ENCODE data around the gene PTPA.

Gene PTPA

DNA sequence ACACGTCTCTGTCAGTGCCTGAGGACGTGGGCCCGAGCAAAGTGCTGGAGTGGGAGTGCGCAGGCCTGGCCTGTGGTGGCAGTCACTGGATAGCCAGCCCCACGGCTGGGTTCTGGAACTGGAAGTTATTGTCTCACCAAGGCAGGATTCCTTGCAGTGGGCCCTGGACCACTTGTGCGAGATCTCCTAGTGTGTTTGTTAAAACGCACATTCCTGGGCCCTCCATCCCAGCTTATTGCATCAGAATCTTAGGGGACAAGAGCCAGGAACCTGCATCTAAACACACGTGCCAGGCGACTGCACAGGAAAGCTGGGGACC is 26.9 kb downstream of the PTPA start (continued):
- TF ChIP-seq, protein P1, sequence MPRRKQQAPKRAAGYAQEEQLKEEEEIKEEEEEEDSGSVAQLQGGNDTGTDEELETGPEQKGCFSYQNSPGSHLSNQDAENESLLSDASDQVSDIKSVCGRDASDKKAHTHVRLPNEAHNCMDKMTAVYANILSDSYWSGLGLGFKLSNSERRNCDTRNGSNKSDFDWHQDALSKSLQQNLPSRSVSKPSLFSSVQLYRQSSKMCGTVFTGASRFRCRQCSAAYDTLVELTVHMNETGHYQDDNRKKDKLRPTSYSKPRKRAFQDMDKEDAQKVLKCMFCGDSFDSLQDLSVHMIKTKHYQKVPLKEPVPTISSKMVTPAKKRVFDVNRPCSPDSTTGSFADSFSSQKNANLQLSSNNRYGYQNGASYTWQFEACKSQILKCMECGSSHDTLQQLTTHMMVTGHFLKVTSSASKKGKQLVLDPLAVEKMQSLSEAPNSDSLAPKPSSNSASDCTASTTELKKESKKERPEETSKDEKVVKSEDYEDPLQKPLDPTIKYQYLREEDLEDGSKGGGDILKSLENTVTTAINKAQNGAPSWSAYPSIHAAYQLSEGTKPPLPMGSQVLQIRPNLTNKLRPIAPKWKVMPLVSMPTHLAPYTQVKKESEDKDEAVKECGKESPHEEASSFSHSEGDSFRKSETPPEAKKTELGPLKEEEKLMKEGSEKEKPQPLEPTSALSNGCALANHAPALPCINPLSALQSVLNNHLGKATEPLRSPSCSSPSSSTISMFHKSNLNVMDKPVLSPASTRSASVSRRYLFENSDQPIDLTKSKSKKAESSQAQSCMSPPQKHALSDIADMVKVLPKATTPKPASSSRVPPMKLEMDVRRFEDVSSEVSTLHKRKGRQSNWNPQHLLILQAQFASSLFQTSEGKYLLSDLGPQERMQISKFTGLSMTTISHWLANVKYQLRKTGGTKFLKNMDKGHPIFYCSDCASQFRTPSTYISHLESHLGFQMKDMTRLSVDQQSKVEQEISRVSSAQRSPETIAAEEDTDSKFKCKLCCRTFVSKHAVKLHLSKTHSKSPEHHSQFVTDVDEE (CRISPR knock-in tag; IDR thresholded peaks at IDR 0.05): no peak
- no peak for TF ChIP-seq ESRRG (CRISPR knock-in tag; IDR thresholded peaks at IDR 0.05)
- no peak for TF ChIP-seq ZFP3 (CRISPR knock-in tag; IDR thresholded peaks at IDR 0.05)
- no peak for TF ChIP-seq BACH2 (CRISPR knock-in tag; IDR thresholded peaks at IDR 0.05; ENCODE audit: borderline replicate concordance)
- no peak for TF ChIP-seq ZNF70 (CRISPR knock-in tag; IDR thresholded peaks at IDR 0.05)
- TF ChIP-seq GLIS3 (CRISPR knock-in tag; IDR thresholded peaks at IDR 0.05): no peak
- TF ChIP-seq PPARA (CRISPR knock-in tag; IDR thresholded peaks at IDR 0.05; ENCODE audit: borderline replicate concordance): no peak
- TF ChIP-seq ARNTL (CRISPR knock-in tag; IDR thresholded peaks at IDR 0.05; ENCODE audit: borderline replicate concordance, low read depth): no peak
- TF ChIP-seq ZNF565 (CRISPR knock-in tag; conservative IDR thresholded peaks at IDR 0.05; ENCODE audit: low read depth): no peak

DNA sequence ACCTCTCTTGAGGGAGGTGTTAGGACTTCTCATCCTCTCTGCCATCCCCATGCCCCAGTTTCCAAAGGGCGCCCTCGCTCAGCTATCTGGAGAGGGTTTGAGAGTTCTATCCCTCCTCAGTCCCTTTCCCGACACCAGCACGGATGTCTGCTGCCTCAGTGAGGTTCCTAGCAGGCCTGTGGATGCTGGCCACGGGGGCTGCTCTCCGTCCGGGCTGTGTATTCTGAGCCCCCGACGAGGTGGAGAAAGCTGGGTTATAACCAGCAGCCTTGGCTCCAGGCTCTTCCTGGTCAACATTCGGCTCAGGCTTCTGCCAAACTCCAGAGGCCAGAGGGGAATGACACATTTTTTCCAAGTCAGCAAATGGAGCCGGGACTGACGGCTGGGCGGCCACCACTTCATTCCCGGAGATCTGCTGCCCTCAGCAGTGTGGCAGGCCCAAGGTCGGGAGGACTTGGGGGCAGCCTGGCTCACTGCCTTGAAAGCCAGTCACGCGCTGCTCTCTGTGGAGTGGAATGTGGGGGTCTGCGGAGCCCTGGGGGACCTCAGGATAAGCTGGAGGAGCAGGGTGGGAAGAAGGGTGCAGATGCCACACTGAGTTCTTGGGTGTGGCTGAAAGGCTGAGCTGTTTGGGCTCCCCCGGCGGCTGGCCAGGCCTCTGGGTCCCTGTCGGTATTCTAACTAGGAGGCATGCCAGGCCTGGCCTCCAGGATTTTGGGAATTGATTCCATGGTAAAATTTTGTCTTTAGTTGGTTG is 27.4 kb downstream of the PTPA start:
- ATAC-seq: peak; percentile 11
- no peak for TF ChIP-seq GLIS3 (CRISPR knock-in tag; IDR thresholded peaks at IDR 0.05)
- no peak for TF ChIP-seq ESRRG (CRISPR knock-in tag; IDR thresholded peaks at IDR 0.05)
- no peak for TF ChIP-seq SNAI2 (CRISPR knock-in tag; IDR thresholded peaks at IDR 0.05)
- TF ChIP-seq, protein P2, sequence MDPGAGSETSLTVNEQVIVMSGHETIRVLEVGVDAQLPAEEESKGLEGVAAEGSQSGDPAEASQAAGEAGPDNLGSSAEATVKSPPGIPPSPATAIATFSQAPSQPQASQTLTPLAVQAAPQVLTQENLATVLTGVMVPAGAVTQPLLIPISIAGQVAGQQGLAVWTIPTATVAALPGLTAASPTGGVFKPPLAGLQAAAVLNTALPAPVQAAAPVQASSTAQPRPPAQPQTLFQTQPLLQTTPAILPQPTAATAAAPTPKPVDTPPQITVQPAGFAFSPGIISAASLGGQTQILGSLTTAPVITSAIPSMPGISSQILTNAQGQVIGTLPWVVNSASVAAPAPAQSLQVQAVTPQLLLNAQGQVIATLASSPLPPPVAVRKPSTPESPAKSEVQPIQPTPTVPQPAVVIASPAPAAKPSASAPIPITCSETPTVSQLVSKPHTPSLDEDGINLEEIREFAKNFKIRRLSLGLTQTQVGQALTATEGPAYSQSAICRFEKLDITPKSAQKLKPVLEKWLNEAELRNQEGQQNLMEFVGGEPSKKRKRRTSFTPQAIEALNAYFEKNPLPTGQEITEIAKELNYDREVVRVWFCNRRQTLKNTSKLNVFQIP (CRISPR knock-in tag; IDR thresholded peaks at IDR 0.05; ENCODE audit: borderline replicate concordance, low read depth): no peak
- TF ChIP-seq, protein P3, sequence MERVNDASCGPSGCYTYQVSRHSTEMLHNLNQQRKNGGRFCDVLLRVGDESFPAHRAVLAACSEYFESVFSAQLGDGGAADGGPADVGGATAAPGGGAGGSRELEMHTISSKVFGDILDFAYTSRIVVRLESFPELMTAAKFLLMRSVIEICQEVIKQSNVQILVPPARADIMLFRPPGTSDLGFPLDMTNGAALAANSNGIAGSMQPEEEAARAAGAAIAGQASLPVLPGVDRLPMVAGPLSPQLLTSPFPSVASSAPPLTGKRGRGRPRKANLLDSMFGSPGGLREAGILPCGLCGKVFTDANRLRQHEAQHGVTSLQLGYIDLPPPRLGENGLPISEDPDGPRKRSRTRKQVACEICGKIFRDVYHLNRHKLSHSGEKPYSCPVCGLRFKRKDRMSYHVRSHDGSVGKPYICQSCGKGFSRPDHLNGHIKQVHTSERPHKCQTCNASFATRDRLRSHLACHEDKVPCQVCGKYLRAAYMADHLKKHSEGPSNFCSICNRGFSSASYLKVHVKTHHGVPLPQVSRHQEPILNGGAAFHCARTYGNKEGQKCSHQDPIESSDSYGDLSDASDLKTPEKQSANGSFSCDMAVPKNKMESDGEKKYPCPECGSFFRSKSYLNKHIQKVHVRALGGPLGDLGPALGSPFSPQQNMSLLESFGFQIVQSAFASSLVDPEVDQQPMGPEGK (CRISPR knock-in tag; IDR thresholded peaks at IDR 0.05; ENCODE audit: borderline replicate concordance): no peak
- TF ChIP-seq ZC3H10 (CRISPR knock-in tag; IDR thresholded peaks at IDR 0.05): no peak
- TF ChIP-seq ZNF8 (CRISPR knock-in tag; IDR thresholded peaks at IDR 0.05): no peak
- no peak for TF ChIP-seq RARB (CRISPR knock-in tag; IDR thresholded peaks at IDR 0.05)
- no peak for TF ChIP-seq TCF4 (CRISPR knock-in tag; IDR thresholded peaks at IDR 0.05; ENCODE audit: borderline replicate concordance)
- TF ChIP-seq BACH2 (CRISPR knock-in tag; IDR thresholded peaks at IDR 0.05; ENCODE audit: borderline replicate concordance): no peak
- TF ChIP-seq ARNTL (CRISPR knock-in tag; IDR thresholded peaks at IDR 0.05; ENCODE audit: borderline replicate concordance, low read depth): no peak

DNA sequence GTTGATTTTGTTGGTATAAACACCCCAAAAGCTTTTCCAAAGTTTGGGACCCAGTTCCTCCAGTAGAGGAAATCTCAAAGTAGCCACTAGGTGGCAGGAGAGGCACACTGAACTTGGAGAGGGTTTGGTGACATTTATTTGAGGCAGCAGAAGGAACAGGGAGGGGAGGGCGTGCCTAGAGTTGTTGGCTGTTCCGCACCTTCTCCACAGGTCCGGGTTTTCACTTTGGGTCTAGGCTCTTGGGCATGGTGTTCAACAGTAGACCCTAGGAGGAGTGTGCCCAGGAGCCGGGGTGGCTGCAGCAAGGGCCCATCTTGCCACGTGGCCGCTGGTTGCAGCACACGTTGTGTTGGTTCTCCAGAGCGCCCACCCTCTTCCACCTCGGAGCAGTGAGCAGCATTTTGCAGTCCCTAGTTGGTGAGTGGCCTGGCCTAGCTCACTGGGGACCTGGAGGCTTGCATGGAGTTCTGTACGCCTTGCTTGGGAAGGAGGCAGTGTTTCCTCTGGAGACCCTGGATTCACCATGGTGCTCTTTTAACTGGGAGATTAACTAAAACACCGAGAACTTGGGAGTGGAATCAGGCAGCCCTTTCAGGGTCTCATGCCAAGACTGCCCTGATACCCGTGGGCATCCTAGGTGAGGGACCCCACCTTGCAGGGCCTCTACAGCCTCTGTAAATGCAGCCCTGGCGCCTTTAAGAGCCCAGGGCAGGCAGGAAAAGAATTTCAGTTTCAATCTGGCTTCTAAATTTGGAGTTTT is 28.2 kb downstream of the PTPA start:
- TF ChIP-seq BACH2 (CRISPR knock-in tag; IDR thresholded peaks at IDR 0.05; ENCODE audit: borderline replicate concordance) (no peak), ZFP3 (CRISPR knock-in tag; IDR thresholded peaks at IDR 0.05) (peak; percentile 20; the same call in 1 of the 2 replicates), CSDC2 (CRISPR knock-in tag; IDR thresholded peaks at IDR 0.05) (0 out of 2 replicates have a peak, but pooled peaks have one; percentile 23), OSR1 (CRISPR knock-in tag; IDR thresholded peaks at IDR 0.05) (no peak), ZNF70 (CRISPR knock-in tag; IDR thresholded peaks at IDR 0.05) (no peak), ZNF8 (CRISPR knock-in tag; IDR thresholded peaks at IDR 0.05) (no peak), ISL1 (CRISPR knock-in tag; IDR thresholded peaks at IDR 0.05) (no peak)
- peak; percentile 64 for ATAC-seq

DNA sequence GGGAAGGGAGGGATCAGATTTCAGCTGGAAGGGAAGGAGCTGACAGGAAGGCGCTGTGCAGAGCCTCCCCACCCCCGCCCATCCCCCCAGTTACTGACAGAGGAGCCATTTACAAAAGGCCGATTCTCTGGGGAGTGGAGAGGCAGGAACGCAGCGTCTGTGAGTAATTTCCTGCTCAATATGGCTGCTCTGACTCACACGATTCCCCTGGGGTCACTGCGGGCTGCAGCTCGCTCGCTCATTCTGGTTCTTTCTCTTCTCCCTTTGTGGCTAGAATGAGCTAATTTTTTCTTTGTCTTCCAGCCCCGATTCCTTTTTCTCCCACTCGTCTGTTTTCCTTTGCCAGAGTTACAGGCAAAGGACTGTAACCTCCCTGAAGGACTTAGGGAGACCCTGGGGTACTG is 28.8 kb downstream of the PTPA start:
- peak; percentile 80 for ATAC-seq
- TF ChIP-seq, protein P1 (CRISPR knock-in tag; IDR thresholded peaks at IDR 0.05): no peak
- TF ChIP-seq ISL1 (CRISPR knock-in tag; IDR thresholded peaks at IDR 0.05) (0 out of 2 replicates have a peak, but pooled peaks have one; percentile 6), ZFP3 (CRISPR knock-in tag; IDR thresholded peaks at IDR 0.05) (no peak), ZFP30 (CRISPR knock-in tag; IDR thresholded peaks at IDR 0.05) (no peak), ARNTL (CRISPR knock-in tag; IDR thresholded peaks at IDR 0.05; ENCODE audit: borderline replicate concordance, low read depth) (no peak), SNAI2 (CRISPR knock-in tag; IDR thresholded peaks at IDR 0.05) (0 out of 2 replicates have a peak, but pooled peaks have one; percentile 33), ZNF8 (CRISPR knock-in tag; IDR thresholded peaks at IDR 0.05) (0 out of 2 replicates have a peak, but pooled peaks have one; percentile 29), RARB (CRISPR knock-in tag; IDR thresholded peaks at IDR 0.05) (no peak)
- TF ChIP-seq, protein P2 (CRISPR knock-in tag; IDR thresholded peaks at IDR 0.05; ENCODE audit: borderline replicate concordance, low read depth): no peak

All from SK-N-SH treated with all-trans-retinoic acid at 6 μM for 48 hours (cell line).